HG03097 (cell line): ENCODE results near the gene DLGAP4.

Source experiments
- ATAC-seq: cut with Tn5 transposase; IDR thresholded peaks from one replicate; pipeline ENCODE4 v1.9.1; 2021; ENCODE audit not compliant: unreplicated experiment, low FRiP score

DLGAP4 gene

GRCh38 chr20:36439040-36439730 lies 133.0 kb downstream of the DLGAP4 start:
- ATAC-seq: no peak

DNA sequence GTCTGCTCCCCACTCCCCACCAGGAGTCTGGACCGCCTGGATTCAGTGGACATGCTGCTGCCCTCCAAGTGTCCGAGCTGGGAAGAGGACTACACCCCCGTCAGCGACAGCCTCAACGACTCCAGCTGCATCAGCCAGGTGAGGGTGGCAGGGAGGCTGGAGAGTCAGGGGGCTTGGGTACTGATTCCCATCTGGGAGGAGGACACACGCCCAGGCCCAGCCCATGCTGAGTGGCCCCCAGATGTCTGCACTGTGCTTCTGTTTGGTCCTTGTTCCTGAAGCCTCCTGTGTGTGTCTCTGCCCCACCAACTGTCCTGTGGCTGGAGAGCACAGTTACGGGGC lies 133.6 kb downstream of the DLGAP4 start:
- ATAC-seq: no peak

- ATAC-seq: no peak
These were observed 134.4 kb downstream of the DLGAP4 start for GRCh38 chr20:36440370-36441026.

- no peak for ATAC-seq
These were observed 134.9 kb downstream of the DLGAP4 start for GRCh38 chr20:36441027-36441414.

GRCh38 chr20:36441416-36441815 lies 135.3 kb downstream of the DLGAP4 start:
- no peak for ATAC-seq

DNA sequence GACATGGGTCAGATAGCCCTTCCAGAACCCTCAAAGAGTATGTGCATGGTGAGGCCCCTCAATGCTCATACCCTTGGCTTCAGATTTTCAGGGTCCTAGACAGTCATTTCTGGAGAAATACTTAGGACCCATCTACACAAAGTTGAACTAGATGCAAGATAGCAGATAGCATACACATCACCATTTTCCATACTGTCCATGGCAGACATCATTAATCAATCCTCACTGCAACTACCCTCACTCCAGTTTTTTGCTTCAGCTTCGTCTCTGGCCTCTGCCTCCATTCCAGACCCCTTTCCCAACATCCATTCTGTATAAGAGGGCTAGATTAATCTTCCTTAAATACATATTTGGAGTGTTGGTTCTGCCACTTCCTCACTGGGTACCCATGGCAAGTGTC lies 139.7 kb downstream of the DLGAP4 start:
- no peak for ATAC-seq

DNA sequence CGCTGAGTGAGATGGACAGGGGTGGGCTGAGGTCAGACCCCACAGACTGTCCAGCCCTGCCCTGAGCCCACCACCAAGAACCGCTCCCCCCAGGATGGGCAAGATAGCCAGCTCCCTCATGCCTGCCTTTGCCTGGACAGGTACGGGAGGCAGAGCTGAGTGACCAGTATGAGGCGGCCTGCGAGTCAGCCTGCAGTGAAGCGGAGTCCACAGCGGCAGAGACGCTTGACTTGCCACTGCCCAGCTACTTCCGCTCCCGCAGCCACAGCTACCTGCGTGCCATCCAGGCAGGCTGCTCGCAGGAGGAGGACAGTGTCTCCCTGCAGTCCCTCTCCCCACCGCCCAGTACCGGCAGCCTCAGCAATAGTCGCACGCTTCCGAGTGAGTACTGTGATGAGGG lies 140.4 kb downstream of the DLGAP4 start:
- ATAC-seq: no peak

DNA sequence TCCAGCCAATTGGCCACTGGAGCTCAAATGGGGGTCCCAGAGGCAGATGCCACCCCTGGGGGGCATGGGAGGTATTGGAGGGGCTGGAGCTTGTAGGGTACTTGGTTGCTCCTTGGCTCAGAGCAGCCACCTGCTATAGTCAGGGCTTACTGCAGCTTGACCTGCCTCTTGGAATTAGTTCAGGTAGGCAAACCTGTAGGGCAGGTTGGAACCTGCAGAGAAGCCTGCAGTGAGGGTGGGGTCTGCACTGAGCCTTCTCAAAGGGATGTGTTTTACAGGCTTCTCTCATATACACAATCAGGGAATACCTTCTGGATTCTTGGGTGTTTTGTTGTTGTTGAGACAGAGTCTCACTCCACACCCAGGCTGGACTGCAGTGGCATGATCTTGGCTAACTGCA lies 141.0 kb downstream of the DLGAP4 start:
- no peak for ATAC-seq

DNA sequence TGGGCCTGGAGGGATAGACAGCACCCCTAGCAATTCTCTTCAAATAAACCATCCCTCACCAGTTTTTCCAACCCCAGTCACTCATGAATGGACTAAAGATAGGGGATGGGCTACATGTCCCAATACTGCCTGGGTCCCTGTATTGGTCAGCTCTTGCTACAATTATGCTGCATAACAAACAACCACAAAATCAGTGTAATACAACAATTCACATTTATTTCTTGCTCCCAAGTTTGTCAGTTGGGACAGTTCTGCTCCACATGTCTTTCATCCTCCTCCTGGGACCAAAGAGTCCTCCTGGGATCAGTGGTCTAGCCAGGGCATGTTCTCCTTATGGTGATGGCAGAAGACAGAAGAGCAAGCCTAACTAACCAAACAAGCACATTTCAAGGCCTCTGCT lies 143.5 kb downstream of the DLGAP4 start:
- ATAC-seq: no peak

DNA sequence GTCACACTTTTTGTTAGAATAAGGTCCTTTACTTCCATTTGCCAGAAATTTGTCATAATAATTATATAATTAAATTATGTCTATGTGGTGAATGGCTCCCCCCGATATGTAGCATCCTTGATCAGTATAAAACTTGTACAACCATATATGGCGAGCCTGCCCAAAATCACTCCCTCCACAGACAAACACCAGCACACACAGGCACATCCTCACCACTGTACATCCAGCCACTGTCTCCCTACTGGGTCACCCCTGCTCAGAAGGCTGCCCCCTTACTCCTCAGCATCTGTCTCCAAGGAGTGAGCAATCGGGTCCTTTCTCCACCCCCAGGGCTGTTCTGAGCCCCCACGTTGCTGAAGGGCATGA lies 148.2 kb downstream of the DLGAP4 start:
- no peak for ATAC-seq

DNA sequence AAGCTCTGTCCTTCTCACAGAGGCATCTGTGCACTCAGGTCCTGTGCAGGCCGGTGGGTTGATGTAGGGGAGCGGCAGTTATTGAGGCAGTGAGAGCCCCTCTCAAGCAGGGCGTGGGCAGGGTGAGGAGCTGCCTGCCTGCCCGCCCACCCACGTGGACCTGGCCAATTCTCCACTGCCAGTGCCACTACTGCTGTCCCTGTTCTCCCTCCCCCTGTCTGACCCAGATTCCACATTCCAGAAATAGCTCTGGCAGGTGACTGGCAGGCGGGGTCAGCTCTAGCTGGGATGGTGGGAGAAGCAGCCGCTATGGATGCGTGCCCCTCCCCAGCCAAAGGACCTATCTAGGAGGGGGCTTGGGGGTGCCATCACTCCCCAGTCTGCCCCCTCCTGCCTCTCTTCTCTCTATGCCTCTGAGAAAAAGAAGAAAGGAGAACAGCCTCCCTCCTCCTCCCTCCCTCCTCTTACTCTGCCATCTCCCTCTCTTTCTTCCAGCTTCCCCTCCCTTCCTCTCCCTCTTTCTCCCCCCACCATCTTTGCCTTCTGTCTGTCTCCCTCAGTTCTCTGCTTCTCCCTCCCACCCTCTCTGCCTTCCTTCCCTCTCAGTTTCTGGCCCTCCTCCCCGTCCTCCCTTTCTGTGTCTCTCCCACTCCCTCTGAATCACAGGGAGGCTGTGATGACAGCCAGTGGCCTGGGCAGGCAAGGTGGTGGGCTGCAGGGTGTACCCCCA lies 148.7 kb downstream of the DLGAP4 start:
- ATAC-seq: no peak

- ATAC-seq: no peak
These were observed 150.0 kb downstream of the DLGAP4 start for GRCh38 chr20:36455972-36456625.

DNA sequence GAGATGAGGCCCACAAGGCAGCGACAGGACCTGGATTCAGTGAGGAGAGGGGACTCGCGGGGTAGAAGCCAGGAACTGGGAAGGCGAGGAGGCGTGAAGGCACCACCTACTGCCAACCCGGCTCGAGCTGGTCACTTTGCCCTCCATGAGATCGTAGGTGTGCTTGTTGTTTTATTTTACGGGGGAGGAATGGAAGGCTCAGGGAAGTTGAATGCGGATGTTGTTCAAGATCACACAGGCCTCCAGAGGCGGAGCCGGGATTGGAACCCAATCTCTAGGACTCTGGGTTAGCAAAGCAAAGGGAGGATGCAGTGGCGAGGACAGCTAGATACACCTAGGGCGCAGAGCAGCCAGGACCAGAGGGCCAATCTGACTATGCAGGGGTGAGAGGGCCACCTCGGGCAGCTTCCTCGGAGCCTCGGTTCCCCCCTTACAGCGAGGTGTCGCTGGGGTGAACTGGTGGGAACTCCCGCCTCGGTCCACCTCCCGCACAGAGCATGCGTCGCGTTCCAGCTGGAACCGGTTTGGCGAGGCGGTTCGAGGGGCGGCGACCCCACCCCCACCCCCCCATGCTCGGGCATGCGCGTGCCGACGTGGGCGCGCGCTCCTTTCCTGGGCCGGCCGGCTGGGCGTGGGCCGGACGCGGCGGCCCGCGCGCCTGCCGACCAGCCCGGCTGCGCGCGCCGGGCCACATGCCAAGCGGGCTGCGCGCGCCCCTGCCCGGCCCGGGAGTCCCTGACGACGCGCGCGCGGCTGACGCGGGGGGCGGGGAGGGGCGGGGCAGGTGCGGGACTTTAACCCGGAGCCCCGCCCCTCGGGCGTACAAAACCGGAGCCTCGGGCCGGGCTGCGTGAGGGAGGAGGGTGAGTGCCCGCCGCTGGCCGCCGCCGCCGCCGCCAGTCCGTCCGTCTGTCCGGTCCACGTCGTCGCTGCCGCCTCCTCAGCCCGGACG lies 154.8 kb downstream of the DLGAP4 start:
- ATAC-seq: peak; percentile 79

DNA sequence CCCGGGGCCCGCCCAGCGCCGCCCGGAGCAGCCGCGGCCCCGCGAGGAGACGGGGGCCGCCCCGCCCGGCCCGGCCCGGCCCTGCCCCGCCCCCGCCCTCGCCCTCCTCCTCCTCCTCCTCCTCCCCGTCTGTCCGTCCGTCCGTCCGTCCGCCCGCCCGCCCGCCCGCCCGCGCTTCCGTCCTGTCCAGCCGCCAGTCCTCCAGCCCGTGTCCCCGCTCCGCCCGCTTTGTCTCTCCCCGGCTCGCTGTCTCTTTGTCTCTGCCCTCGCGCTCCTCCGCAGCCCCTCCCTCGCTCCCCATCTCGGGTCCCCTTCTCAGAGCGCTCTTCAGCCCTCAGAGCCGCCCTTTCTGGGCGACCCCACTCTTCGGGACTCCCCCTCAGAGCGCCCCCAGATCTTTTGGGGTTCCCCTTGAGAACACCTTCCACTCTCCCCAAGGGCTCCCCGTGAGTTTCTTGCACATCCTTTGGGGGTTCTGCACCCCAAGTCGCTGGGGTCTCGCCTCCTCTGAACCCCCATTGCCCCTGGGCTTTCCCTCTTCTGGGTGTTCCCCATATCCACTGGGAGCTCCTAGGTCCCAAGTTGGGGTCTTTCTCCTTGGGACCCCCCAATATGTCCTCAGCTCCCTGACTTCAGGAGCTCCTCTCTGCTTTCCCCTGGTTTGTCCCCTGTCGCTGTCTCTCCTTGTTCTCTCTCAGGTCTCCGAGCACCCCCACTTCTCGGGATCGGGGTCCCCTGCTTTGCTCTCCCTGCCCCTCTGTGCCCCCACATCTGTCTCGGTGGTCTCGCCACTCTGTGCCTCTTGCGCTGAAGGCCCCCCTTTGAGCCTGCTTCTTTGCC lies 155.7 kb downstream of the DLGAP4 start:
- no peak for ATAC-seq

DNA sequence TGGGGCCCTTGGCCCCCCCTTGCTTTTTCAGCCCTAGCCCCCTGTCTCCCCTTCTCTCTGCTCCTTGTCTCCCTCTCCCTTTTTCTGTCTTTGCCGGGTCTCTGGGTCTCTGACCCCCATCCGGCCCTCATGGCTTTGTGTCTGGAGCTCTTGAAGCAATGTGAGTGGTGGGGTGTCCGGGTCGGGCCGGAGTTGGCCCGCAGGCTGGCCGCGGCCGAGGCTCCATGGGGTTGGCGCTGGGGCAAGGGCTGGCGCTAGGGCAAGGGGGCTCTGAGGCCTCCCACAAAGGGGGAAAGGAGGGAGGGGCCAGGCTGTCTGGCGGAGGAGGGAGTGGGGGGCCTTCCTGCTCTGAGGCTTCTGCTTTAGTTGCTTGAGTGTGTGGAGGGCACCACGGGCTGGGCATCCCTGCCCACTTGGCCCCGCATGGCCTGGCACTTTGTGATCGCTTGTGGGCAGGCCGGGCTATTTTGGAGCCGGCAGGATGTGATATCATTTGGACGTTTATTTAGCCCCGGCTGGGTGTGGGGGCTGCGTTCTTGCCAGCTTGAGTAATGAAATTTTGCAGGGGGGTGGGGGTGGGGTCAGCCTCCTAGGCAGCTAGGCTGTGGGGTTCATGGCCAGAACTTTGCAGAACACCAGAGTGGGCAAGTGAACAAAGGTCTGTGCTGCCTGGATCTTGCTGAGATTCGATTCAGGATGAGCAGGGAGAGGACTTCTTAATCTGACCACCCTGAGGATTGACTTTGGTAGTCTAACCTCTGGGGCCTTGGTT lies 156.5 kb downstream of the DLGAP4 start:
- ATAC-seq: no peak

DNA sequence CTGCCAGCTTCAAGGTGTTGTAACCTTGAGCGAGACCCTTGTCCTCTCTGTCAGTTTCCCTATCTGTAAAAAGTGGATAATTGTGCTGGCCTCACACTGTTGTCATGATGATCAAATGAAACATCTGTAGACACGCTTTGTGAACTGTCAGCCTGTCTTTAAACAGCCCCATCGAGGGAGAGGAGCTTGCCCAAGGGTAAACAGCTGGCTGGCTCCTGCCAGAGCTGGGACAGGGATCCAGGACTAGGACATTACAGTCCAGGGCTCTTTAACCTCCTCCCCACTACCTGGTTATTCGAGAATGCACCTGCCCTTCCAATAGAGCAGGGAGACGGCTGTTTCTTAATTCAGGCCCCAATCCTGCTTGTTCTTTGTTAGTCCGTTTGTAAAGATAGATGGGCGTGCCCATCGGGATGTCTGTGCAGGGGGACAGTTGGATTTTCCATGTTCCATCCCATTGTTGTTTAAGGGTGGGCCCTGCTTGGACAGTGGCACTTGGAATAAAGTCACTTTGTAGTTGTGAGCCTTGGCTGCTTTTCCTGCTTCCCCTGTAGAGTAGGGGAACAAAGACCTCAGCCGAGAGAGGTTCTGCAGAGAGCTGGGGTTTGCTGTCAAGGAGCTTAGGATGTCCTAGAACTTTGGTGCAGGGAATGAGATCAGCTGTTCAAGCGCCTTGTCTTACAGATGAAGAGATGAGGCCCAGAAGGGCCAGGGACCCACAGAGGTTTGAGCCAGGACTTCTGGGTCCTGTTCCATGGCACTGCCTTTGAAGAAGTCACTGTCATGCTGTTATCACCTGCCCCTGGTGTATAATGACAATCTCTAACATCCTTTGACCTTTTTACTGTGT lies 157.3 kb downstream of the DLGAP4 start:
- ATAC-seq: no peak

- no peak for ATAC-seq
These were observed 159.3 kb downstream of the DLGAP4 start for GRCh38 chr20:36465109-36466080.
